GM21717 (cell line): ENCODE results near the gene ZNF768.

Experiments
- ATAC-seq: cut with Tn5 transposase; IDR thresholded peaks from one replicate; pipeline ENCODE4 v1.9.1; 2021; ENCODE audit warnings: mild to moderate bottlenecking, moderate library complexity; ENCODE audit not compliant: unreplicated experiment

The ZNF768 gene

GRCh38 chr16:30474074-30474452 lies 52.3 kb downstream of the ZNF768 start:
- ATAC-seq, result no peak
